Left ventricle myocardium inferior (tissue), 1 donor: ENCODE data around the gene DIS3L. TPM values are rescaled to one million over a fixed set of nuclear protein-coding genes. Genes with fewer than 3 reads are reported as not detected.
"Not testable (repeated sequence)": the region's sequence is repeated elsewhere in the genome, so short reads cannot be mapped to it uniquely, and the experiment has no call there.

Experiments used
- DNase-seq: peaks from one replicate; pipeline ENCODE4 v3.0.0-alpha.2; 2020
- H3K27ac ChIP-seq: fragments of 200-600 bp; replicated peaks from 2 replicates; pipeline ENCODE4 v1.8.0; 2021
- H3K27me3 ChIP-seq: fragments of 200-600 bp; 2 replicates; pipeline ENCODE4 v1.8.0; 2021; ENCODE audit warnings: low read depth
- H3K36me3 ChIP-seq: fragments of 200-600 bp; 2 replicates; pipeline ENCODE4 v1.8.0; 2021
- H3K4me1 ChIP-seq: fragments of 200-600 bp; 2 replicates; pipeline ENCODE4 v1.8.0; 2021
- H3K4me3 ChIP-seq: fragments of 200-600 bp; 2 replicates; pipeline ENCODE4 v1.8.0; 2021; ENCODE audit warnings: mild to moderate bottlenecking, moderate library complexity
- H3K9me3 ChIP-seq: fragments of 200-600 bp; replicated peaks from 2 replicates; pipeline ENCODE4 v1.8.0; 2021
- CTCF ChIP-seq: fragments of 200-600 bp; IDR thresholded peaks from 2 replicates; pipeline ENCODE4 v1.8.0; 2021; ENCODE audit warnings: antibody characterized with exemption, mild to moderate bottlenecking, borderline replicate concordance
- intact Hi-C: fragments of 100-400 bp; cut with micrococcal nuclease; formaldehyde crosslinking; loops from one replicate; pipeline ENCODE4 v1.11.0; 2022
- total RNA-seq: library from RNA; stranded (reverse); fragmentation: NEBNext Ultra II Directional; extraction: Animal tissue kit (Norgen Biotek cat#: 25700); gene quantifications from one replicate; pipeline ENCODE4 v1.2.1, GENCODE V29; 2021
- donor health status: DM: no; HTN: yes; CAD: no; lungs with severe emphysema.

The DIS3L gene
- total RNA-seq, 1 donor from 2014 or later: 36.6 TPM

GRCh38 chr15:66369773-66370651 lies 76.6 kb downstream of the DIS3L start:
- H3K4me1 ChIP-seq: peaks cover 15% of the 10 kb centered on the region
- H3K27ac ChIP-seq: peak overlapping the region; percentile 81
- peaks cover 14% of the 10 kb centered on the region for H3K9me3 ChIP-seq
- H3K4me3 ChIP-seq: peak overlapping the region; percentile 61
- intact Hi-C loops: no loop called here
- no peak for DNase-seq
- H3K36me3 ChIP-seq: no peaks in the 10 kb centered on the region
- H3K27me3 ChIP-seq: no peaks in the 10 kb centered on the region
- no peak for TF ChIP-seq CTCF

DNA sequence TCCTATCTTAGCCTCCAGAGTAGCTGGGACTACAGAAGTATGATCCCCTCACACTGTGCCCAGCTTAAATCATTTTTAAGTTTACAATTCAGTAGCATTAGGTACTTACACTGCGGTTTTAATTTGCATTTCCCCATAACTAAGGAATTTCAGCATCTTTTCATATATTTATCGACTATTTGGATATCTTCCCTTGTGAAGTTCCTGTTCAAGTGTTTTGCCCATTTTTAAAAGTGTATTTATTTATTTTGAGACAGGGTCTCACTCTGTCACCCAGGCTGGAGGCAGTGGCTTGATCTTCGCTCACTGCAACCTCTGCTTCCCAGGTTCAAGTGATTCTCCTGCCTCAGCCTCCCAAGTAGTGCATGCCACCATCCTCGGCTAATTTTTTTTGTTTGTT lies 80.8 kb downstream of the DIS3L start:
- no peak overlapping the region for H3K4me3 ChIP-seq
- no peak for TF ChIP-seq CTCF
- peaks cover 15% of the 10 kb centered on the region for H3K4me1 ChIP-seq
- H3K27me3 ChIP-seq: no peaks in the 10 kb centered on the region
- H3K9me3 ChIP-seq: peaks cover 14% of the 10 kb centered on the region
- H3K27ac ChIP-seq: no peak overlapping the region
- H3K36me3 ChIP-seq: no peaks in the 10 kb centered on the region
- intact Hi-C loops: no loop called here
- no peak for DNase-seq

DNA sequence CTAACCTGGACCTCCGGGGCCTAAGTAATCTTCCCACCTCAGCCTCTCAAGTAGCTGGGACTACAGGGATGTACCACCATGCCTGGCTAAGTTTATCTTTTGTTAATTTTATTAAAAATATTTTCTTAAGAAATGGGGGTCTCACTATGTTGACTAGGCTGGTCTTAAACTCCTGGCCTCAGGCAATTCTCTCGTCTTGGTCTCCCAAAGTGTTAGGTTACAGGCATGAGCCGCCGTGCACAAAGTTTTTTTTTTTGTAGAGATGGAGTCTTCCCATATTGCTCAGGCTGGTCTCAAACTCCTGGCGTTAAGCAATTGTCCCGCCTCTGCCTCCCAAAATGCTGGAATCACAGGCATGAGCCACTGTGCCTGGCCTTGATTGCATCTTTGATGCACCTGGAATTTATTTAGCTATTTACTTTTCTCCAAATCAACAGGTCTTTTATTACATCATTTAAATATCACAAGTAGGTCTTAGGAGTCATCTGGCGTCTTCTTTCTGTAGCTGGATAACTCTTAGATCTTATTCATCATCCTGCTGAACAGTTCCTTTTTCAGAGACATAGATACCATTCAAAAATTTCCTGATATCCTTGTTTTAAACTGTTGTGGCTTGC lies 85.6 kb downstream of the DIS3L start:
- intact Hi-C loops: no loop called here
- H3K27ac ChIP-seq: no peak overlapping the region
- TF ChIP-seq CTCF: no peak

DNA sequence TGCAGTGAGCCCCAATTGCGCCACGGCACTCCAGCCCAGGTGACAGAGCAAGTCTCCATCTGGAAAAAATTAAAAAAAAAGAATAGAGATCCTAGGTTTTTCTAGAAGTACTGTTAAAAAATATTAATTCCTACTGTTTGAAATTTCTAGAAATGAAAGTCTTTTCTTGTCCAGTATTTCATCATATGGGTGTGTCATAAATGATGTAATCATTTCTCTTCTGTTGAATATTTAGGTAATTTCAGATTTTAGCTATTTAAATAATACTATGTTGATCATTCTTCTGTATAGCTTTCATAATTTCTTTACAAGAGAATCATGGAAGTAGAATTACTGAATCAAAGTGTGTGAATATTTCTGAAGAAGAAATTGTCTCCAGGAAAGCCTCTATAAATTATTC lies 88.0 kb downstream of the DIS3L start:
- H3K36me3 ChIP-seq, H3K9me3 ChIP-seq, H3K27ac ChIP-seq, H3K4me1 ChIP-seq, H3K4me3 ChIP-seq, DNase-seq, intact Hi-C loops, H3K27me3 ChIP-seq: not testable (repeated sequence)

More for the DNA sequence above, 85.6 kb downstream of the DIS3L start:
- Histone ChIP-seq H3K27me3 (no peaks in the 10 kb centered on the region), H3K36me3 (no peaks in the 10 kb centered on the region), H3K4me3 (no peak overlapping the region), H3K9me3 (peaks cover 11% of the 10 kb centered on the region), H3K4me1 (no peaks in the 10 kb centered on the region)
- no peak for DNase-seq

Other genes starting within 250 kb of the DIS3L start
- not detected for gene MEGF11, start 39.8 kb upstream of the DIS3L start, total RNA-seq
- gene TIPIN, start 63.1 kb downstream of the DIS3L start, total RNA-seq: 2.4 TPM
- gene MAP2K1, start 93.3 kb downstream of the DIS3L start, total RNA-seq: 44.9 TPM
- 40.9 TPM for gene SNAPC5, start 204.2 kb downstream of the DIS3L start, total RNA-seq
- 1,358 TPM for gene RPL4, start 211.3 kb downstream of the DIS3L start, total RNA-seq
- gene ZWILCH, start 211.8 kb downstream of the DIS3L start, total RNA-seq: 2.0 TPM